ENCODE measurements around the gene IFRD1.

Gene IFRD1

DNA sequence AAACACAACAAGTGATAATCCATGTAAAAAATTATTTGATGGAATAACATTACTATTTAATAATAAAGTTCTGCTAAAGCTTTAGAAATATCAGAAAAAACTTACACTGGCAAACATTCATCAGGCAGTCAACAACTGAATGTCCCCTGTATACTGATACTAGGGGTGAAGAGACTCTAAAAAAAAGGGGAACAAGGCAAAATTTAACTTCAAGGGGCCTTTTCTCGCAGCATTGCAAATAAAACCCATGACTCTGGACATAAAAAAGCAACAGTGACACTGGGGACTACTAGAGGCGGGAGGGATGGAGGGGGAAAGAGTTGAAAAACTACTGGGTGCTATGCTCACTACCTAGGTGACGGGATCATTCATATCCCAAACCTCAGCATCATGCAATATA, 5.8 kb upstream of the IFRD1 start (continued):
- TF ChIP-seq YY1 (tag by site-specific recombination; IDR thresholded peaks at IDR 0.05): no peak
- TF ChIP-seq, protein P1, sequence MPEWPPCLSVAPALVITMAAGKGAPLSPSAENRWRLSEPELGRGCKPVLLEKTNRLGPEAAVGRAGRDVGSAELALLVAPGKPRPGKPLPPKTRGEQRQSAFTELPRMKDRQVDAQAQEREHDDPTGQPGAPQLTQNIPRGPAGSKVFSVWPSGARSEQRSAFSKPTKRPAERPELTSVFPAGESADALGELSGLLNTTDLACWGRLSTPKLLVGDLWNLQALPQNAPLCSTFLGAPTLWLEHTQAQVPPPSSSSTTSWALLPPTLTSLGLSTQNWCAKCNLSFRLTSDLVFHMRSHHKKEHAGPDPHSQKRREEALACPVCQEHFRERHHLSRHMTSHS (tag by site-specific recombination; IDR thresholded peaks at IDR 0.05): no peak
- no peak for TF ChIP-seq ZNF792 (tag by site-specific recombination; IDR thresholded peaks at IDR 0.05)

DNA sequence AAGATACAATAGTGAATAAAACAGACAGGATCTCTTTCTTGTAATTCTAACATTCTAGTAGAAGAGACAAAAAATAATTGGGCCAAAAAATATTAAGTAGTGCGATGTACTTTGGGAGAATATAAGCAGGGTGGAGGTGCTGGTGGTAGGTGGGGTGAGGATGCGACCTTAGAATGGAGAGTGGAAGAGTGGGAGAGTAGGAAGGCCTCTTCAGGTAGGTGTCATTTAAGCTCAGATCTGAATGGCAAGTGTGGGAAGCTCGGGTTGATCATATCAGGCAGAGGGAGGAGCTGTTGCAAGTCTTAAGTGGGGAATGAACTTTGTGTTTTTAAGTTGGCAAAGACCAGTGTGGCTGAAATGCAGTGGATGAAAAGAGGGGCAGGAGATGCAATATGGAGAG, 3.8 kb upstream of the IFRD1 start:
- ChIA-PET POLR2A (no interaction called here), CTCF (no interaction called here)
- Histone ChIP-seq H3K27ac (ENCODE audit: extremely low read depth, low read depth, low read length) (no peak overlapping the region), H3K9me3 (ENCODE audit: control insufficient read depth, insufficient read depth, low read depth, low read length) (no peaks in the 10 kb centered on the region), H3K4me1 (ENCODE audit: control insufficient read depth, insufficient read depth, low read length) (0 out of 2 replicates have a peak, but pooled peaks cover 3% of the 10 kb centered on the region), H3K36me3 (ENCODE audit: control insufficient read depth in 2 of 2, insufficient read depth in 1 of 2, low read length in 2 of 2) (no peaks in the 10 kb centered on the region), H3K4me3 (ENCODE audit: low read depth, low read length) (no peak overlapping the region)
- TF ChIP-seq, protein P2, sequence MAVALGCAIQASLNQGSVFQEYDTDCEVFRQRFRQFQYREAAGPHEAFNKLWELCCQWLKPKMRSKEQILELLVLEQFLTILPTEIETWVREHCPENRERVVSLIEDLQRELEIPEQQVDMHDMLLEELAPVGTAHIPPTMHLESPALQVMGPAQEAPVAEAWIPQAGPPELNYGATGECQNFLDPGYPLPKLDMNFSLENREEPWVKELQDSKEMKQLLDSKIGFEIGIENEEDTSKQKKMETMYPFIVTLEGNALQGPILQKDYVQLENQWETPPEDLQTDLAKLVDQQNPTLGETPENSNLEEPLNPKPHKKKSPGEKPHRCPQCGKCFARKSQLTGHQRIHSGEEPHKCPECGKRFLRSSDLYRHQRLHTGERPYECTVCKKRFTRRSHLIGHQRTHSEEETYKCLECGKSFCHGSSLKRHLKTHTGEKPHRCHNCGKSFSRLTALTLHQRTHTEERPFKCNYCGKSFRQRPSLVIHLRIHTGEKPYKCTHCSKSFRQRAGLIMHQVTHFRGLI (tag by site-specific recombination; IDR thresholded peaks at IDR 0.05): no peak
- TF ChIP-seq, protein P3, sequence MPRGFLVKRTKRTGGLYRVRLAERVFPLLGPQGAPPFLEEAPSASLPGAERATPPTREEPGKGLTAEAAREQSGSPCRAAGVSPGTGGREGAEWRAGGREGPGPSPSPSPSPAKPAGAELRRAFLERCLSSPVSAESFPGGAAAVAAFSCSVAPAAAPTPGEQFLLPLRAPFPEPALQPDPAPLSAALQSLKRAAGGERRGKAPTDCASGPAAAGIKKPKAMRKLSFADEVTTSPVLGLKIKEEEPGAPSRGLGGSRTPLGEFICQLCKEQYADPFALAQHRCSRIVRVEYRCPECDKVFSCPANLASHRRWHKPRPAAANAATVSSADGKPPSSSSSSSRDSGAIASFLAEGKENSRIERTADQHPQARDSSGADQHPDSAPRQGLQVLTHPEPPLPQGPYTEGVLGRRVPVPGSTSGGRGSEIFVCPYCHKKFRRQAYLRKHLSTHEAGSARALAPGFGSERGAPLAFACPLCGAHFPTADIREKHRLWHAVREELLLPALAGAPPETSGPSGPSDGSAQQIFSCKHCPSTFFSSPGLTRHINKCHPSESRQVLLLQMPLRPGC (tag by site-specific recombination; IDR thresholded peaks at IDR 0.05): no peak
- TF ChIP-seq ZNF184 (tag by site-specific recombination; IDR thresholded peaks at IDR 0.05) (no peak), ZNF211 (tag by site-specific recombination; IDR thresholded peaks at IDR 0.05; ENCODE audit: low read depth) (no peak), EGR2 (tag by site-specific recombination; IDR thresholded peaks at IDR 0.05; ENCODE audit: low read depth) (peak; percentile 82), WT1 (tag by site-specific recombination; IDR thresholded peaks at IDR 0.05) (no peak), ZNF391 (tag by site-specific recombination; IDR thresholded peaks at IDR 0.05; ENCODE audit: borderline replicate concordance, low read depth) (no peak), ZXDB (tag by site-specific recombination; IDR thresholded peaks at IDR 0.05) (no peak), ZFP69B (tag by site-specific recombination; IDR thresholded peaks at IDR 0.05) (peak; percentile 68; the same call in 1 of the 2 replicates), ZFHX2 (tag by site-specific recombination; conservative IDR thresholded peaks at IDR 0.05) (peak; percentile 63), ZNF658 (tag by site-specific recombination; IDR thresholded peaks at IDR 0.05) (no peak), ZNF626 (tag by site-specific recombination; IDR thresholded peaks at IDR 0.05) (no peak), ZNF777 (tag by site-specific recombination; IDR thresholded peaks at IDR 0.05; ENCODE audit: borderline replicate concordance) (no peak), ZNF747 (tag by site-specific recombination; IDR thresholded peaks at IDR 0.05) (no peak), MYNN (tag by site-specific recombination; IDR thresholded peaks at IDR 0.05; ENCODE audit: borderline replicate concordance) (no peak), ZBTB8A (tag by site-specific recombination; IDR thresholded peaks at IDR 0.05) (no peak), HOXA7 (CRISPR knock-in tag; IDR thresholded peaks at IDR 0.05; ENCODE audit: borderline replicate concordance) (no peak)
- TF ChIP-seq, protein P4, sequence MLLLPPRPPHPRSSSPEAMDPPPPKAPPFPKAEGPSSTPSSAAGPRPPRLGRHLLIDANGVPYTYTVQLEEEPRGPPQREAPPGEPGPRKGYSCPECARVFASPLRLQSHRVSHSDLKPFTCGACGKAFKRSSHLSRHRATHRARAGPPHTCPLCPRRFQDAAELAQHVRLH (tag by site-specific recombination; IDR thresholded peaks at IDR 0.05): no peak
- TF ChIP-seq, protein P5, sequence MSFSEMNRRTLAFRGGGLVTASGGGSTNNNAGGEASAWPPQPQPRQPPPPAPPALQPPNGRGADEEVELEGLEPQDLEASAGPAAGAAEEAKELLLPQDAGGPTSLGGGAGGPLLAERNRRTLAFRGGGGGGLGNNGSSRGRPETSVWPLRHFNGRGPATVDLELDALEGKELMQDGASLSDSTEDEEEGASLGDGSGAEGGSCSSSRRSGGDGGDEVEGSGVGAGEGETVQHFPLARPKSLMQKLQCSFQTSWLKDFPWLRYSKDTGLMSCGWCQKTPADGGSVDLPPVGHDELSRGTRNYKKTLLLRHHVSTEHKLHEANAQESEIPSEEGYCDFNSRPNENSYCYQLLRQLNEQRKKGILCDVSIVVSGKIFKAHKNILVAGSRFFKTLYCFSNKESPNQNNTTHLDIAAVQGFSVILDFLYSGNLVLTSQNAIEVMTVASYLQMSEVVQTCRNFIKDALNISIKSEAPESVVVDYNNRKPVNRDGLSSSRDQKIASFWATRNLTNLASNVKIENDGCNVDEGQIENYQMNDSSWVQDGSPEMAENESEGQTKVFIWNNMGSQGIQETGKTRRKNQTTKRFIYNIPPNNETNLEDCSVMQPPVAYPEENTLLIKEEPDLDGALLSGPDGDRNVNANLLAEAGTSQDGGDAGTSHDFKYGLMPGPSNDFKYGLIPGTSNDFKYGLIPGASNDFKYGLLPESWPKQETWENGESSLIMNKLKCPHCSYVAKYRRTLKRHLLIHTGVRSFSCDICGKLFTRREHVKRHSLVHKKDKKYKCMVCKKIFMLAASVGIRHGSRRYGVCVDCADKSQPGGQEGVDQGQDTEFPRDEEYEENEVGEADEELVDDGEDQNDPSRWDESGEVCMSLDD (tag by site-specific recombination; IDR thresholded peaks at IDR 0.05): no peak
- TF ChIP-seq, protein P6, sequence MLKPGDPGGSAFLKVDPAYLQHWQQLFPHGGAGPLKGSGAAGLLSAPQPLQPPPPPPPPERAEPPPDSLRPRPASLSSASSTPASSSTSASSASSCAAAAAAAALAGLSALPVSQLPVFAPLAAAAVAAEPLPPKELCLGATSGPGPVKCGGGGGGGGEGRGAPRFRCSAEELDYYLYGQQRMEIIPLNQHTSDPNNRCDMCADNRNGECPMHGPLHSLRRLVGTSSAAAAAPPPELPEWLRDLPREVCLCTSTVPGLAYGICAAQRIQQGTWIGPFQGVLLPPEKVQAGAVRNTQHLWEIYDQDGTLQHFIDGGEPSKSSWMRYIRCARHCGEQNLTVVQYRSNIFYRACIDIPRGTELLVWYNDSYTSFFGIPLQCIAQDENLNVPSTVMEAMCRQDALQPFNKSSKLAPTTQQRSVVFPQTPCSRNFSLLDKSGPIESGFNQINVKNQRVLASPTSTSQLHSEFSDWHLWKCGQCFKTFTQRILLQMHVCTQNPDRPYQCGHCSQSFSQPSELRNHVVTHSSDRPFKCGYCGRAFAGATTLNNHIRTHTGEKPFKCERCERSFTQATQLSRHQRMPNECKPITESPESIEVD (tag by site-specific recombination; IDR thresholded peaks at IDR 0.05): no peak

Measured in HEK293 (cell line).